Fibroblast of peridontal ligament (primary cell): ENCODE results near the gene LSM8.
"Not testable (repeated sequence)": the region's sequence is repeated elsewhere in the genome, so short reads cannot be mapped to it uniquely, and the experiment has no call there.

Source experiments
- DNase-seq: peaks from one replicate; pipeline ENCODE4 v3.0.0-alpha.2; 2010; ENCODE audit errors: extremely low read depth

The LSM8 gene

GRCh38 chr7:118183786-118184564 lies at the start of gene LSM8:
LSM8 (plus strand) TSS chr7:118184164; CDS start chr7:118184224, 60 bp downstream.
- peak; percentile 100 for DNase-seq

- DNase-seq: not testable (repeated sequence)
These were observed 49.5 kb upstream of the LSM8 start for GRCh38 chr7:118134420-118134819.

DNA sequence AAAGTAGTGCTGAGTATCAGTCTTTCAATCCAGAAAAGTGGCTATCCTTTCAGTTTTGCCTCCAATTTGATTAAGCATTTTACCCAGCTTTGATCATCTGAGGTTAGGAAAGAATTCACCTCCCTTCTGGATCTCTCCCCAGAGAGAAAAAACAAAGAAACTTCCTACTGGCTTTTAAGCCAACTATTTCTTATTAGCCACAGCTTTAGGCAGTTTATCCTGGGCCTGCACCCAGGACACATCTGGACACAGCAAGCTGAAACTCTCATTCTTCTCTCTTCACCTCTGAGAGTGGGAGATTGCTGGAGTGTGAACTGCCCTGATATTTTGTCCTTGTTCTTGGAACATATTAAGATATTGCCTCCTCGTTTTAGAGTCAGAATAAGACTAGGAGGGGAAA lies 43.5 kb upstream of the LSM8 start:
- no peak for DNase-seq

GRCh38 chr7:118142012-118142411 lies 42.0 kb upstream of the LSM8 start:
- no peak for DNase-seq

DNA sequence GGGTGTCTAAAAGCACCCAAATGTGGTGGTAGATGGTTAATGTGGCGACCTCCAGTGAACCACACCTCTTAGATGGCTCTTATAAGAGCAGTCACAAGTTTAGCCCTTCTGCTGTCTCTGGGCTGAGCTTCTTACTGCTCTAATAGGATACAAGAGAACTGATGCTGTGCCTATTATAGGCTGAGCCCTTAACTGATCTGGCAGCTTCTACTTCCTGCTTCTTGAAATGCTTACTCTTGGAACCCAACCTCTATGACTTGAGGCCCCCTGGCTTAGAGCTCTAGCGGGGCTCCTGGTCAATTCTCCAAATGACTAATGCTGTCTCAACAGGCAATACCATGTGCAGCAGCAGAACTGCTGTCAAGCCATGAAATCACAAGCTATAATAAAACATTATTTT lies 35.0 kb upstream of the LSM8 start:
- no peak for DNase-seq

DNA sequence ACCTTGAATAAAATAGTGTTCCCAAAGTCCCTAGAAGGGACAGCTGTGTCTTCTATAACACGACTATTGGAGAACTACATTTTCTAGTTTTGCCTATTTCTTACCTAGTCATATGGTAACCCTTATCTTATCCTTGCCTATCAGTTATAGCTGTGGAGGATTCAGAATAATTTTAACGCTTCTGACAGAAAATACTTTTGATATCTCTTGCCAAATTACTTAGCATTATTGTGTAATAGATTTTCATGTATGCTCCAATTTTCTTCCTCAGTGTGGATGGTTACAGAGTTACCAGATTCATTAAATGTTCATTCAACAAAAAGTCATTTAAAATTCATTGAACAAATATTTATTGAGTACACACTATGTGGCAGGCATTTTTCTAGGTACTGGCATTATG lies 34.6 kb upstream of the LSM8 start:
- DNase-seq: no peak

DNA sequence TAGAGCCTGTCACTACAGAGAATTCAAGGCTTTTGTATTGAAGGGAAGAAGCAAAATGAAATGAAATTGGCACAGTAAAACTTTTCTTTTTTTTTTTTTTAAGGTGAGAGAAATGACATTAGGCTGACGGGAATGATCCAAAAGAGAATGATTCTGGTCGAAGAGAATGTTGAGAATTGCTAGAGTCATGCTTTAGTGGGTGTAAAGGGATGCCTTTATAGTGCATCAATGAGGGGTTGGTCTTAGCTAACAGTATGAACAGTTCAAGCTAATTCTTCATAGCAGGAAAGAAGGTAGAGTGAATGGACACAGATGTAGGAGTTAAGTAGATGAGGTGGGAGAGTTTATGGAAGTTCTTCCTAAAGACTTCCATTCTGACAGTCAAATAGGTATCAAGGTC lies 32.3 kb upstream of the LSM8 start:
- DNase-seq: no peak

DNA sequence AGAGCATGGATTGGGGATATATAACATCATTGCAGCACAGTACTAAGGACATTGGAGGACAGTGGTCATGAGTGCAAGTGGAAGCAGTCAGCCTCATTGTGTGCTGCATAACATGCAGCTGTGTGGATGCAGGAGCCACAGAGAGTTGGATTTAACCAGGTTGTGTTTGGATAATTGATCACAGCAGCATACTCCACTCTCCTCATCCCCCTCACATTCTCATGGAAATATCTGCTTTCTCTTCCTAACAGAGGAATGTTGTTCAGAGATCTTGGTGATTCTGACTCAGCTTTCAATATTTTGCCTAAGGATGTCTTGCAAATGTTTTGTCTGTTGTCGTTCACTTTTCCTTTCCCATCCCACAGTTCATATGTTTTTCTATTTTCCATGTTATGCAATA lies 31.8 kb upstream of the LSM8 start:
- DNase-seq: peak; percentile 9

GRCh38 chr7:118152654-118153053 lies 31.3 kb upstream of the LSM8 start:
- DNase-seq: no peak

- DNase-seq: peak; percentile 57
These were observed 30.3 kb upstream of the LSM8 start for GRCh38 chr7:118153551-118154177.

DNA sequence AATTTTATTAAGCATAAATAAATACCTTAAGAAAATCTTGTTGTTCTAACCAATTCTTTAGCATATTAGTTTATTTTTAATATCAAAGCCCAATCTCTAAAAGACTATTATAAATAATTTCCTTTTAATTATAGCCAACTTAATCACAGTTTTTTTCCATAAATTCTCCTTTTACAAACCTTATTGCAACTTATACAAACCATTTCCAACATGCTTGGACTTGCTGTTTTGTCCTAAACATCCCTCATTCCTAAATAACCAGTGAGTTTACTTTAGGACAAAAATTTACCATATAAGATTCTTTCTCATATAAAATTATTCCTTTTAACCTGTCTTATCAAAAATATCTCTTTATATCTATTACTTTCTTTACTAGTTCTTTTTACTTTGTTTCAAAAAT lies 25.2 kb upstream of the LSM8 start:
- DNase-seq: no peak

DNA sequence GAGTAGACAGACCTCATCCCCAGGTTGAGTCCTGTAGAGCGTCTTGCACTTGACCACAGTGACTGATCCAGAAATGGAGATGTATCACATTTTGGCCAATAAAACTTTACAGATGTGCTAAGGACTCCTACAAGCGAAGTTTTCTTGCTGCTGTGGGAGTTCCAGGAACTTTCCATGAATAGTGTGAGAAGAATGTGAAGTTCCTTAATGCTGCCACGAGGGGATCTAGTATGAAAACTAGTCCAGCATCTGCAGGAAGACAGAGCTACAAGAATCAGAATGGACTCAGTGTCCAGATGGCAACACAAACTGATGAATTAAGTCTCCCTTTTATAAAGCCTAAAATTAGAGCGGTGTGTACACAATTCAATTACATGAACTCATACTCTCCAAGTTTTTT lies 14.8 kb upstream of the LSM8 start:
- DNase-seq: no peak

- DNase-seq: no peak
These were observed 8.2 kb upstream of the LSM8 start for GRCh38 chr7:118175740-118176139.

DNA sequence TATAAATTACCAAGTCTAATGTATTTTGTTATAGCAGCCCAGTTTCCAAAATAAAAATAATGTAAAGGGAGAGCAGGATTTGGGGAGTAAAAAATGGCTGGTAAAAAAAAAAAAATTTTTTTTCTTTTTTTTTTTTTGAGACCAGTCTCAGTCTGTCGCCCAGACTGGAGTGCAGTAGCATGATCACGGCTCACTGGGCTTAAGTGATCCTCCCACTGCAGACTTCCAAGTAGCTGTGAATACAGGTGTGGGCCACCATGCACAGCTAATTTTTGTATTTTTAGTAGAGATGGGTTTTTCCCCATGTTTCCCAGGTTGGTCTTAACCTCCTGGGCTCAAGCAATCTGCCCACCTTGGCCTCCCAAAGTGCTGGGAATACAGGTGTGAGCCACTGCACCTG lies 4.8 kb upstream of the LSM8 start:
- DNase-seq: no peak

- DNase-seq: no peak
These were observed 1.2 kb upstream of the LSM8 start for GRCh38 chr7:118182593-118183427.

DNA sequence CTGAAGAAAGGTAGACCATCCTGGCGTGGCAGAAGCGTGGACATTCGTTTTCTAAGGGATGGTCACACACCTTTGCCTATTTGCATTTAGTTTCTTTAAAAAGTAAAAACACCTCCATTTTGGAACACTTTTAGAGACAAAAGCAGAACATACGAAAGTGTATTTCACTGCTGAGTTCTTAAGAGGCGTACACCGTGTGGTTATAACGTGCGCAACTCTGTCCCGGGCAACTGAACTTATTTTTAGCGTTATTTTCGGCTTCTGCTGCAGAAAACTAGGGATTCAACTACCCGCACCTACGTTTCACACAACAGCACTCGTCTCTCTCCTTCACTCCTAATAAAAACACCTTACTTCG lies 557 bp upstream of the LSM8 start:
- DNase-seq: no peak

DNA sequence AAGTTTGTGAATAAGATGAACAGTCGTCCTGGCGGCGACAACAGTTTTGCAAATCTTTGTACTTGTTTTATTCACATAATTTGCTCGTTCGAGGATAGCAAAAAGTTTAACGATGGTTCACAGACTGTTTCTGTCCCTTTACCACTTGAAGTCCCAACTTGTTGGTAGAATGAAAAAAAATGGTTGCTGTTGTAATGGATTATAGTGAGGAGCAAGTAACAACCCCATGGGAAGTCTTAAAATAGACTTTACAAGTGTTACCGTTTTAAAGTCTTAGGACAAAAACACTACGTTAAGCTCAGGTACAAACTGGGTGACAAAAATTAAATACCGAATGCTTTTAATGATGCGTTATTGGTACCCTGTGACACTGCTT lies 589 bp downstream of the LSM8 start:
- DNase-seq: peak; percentile 40

- DNase-seq: peak; percentile 91
These were observed 1.3 kb downstream of the LSM8 start for GRCh38 chr7:118185163-118185860.

DNA sequence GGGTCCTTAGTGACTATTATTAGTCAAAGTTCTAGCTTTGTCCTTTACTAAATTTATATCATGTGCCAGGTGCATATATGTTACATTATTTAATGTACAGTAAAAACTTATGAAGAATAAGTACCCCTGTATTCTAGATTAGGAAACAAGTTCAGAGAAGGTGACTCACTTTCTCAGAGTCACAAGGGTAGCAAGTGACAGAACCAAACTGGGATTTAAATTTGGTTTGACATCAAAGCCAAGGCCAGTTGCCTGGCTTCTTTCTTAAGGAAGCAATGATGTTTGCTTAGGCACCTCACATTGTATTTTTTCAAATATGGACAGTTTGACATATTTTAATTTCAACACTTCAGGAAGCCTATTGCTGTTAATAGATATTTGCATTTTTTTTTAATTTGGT lies 2.5 kb downstream of the LSM8 start:
- peak; percentile 7 for DNase-seq

DNA sequence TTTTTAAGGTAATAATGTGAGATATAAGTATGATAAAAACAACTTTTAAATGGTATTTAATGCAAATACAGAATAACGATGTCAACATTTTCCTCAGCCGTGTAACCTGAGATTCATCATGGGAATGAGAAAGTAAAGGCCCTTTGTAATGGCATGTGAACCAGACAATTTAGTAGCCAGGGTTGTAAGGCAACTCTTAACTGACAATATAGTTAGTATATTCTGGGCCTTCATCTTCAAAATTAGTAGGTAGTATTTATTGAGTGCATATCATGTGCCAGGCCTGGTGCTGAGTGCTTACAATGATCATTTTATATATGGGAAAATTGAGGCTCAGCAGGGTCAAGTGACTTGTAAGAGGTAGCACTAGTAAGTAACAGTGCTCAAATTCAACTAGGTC lies 10.6 kb downstream of the LSM8 start:
- no peak for DNase-seq

GRCh38 chr7:118195837-118196474 lies 12.0 kb downstream of the LSM8 start:
- peak; percentile 78 for DNase-seq

GRCh38 chr7:118202061-118202460 lies 18.1 kb downstream of the LSM8 start:
- DNase-seq: no peak
